ENCODE measurements around the gene UBR1. TPM values are rescaled to one million over a fixed set of nuclear protein-coding genes. Genes with fewer than 3 reads are reported as not detected.
A peak's percentile ranks its signal among the peaks of the same experiment; 100 is the strongest.
"Not testable (repeated sequence)": the region's sequence is repeated elsewhere in the genome, so short reads cannot be mapped to it uniquely, and the experiment has no call there.

UBR1 gene
- total RNA-seq, 1 experiment from 2014 or later = 22.6 TPM

DNA sequence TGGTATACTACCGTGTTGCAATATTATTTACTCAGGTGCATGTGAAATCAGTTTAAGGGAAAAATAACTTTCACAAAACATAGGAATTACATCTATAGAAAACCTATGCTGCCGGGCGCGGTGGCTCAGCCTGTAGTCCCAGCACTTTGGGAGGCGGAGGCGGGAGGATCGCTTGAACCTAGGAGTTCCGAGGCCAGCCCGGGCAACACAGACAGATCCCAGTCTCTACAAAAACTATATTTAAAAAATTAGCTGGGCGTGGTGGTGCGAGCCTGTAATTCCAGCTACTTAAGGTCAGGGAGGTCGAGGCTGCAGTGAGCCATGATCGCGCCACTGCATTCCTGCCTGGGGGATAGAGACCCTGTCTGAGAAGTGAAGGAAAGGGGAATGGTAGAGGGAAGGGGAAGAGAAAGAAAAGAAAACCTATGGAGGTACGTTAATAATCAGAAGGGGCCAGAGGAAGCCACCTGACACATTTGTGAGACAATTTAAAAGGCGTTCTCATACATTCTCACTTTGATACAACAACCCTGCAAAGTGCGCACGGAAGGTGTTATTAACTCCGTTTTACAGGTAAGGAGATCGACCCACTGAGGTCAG lies 27.1 kb upstream of the UBR1 start:
- peak overlapping the region; percentile 24 for H3K27ac ChIP-seq (ENCODE audit: low read length)
- peaks cover 5% of the 10 kb centered on the region; the same call in 1 of the 2 replicates for H4K20me1 ChIP-seq (ENCODE audit: low read length)
- H3K9me2 ChIP-seq (replicated peaks; ENCODE audit: low read length) = no peaks in the 10 kb centered on the region
- no peaks in the 10 kb centered on the region for H3K9me3 ChIP-seq (ENCODE audit: low read length)
- H3K4me2 ChIP-seq (ENCODE audit: low read length) = peak overlapping the region; percentile 100
- H3K36me3 ChIP-seq (ENCODE audit: low read depth, low read length) = peaks cover 4% of the 10 kb centered on the region
- DNase-seq (no peak), ATAC-seq (peak; percentile 3)
- intact Hi-C loops (cut with micrococcal nuclease) = loop anchor here (1.0 kb wide), 1 partner anchor 27 kb away; the partner anchor contains the start of gene UBR1
- peak overlapping the region; percentile 86 for H3K4me3 ChIP-seq (ENCODE audit: low read length)
- H3K9ac ChIP-seq (ENCODE audit: low read length) = peak overlapping the region; percentile 72
- H3K79me2 ChIP-seq (ENCODE audit: low read length) = peaks cover 18% of the 10 kb centered on the region
- ChIA-PET CTCF (interaction anchor here (0.8 kb wide), 1 partner anchor 72 kb away, joined by 3 read pairs; no protein-coding TSS in a partner anchor), POLR2A (ENCODE audit: unreplicated experiment) (no interaction called here)
- peaks cover 23% of the 10 kb centered on the region for H3K4me1 ChIP-seq (ENCODE audit: insufficient read depth, low read length)
- no peaks in the 10 kb centered on the region for H3F3A ChIP-seq (ENCODE audit: low read length, unreplicated experiment)
- no TSS peak for BruUV-seq (replicated peaks)
- H2AFZ ChIP-seq (ENCODE audit: low read length) = peak overlapping the region; percentile 96
- TF ChIP-seq, protein P1, sequence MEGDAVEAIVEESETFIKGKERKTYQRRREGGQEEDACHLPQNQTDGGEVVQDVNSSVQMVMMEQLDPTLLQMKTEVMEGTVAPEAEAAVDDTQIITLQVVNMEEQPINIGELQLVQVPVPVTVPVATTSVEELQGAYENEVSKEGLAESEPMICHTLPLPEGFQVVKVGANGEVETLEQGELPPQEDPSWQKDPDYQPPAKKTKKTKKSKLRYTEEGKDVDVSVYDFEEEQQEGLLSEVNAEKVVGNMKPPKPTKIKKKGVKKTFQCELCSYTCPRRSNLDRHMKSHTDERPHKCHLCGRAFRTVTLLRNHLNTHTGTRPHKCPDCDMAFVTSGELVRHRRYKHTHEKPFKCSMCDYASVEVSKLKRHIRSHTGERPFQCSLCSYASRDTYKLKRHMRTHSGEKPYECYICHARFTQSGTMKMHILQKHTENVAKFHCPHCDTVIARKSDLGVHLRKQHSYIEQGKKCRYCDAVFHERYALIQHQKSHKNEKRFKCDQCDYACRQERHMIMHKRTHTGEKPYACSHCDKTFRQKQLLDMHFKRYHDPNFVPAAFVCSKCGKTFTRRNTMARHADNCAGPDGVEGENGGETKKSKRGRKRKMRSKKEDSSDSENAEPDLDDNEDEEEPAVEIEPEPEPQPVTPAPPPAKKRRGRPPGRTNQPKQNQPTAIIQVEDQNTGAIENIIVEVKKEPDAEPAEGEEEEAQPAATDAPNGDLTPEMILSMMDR (conservative IDR thresholded peaks at IDR 0.05; ENCODE audit: low read depth, low read length) = no peak
- no peak for TF ChIP-seq EZH2phosphoT487 (IDR thresholded peaks at IDR 0.05; ENCODE audit: borderline replicate concordance, low read length)
- no peak for TF ChIP-seq EZH2 (IDR thresholded peaks at IDR 0.05; ENCODE audit: low read length, unreplicated experiment)
- no peaks in the 10 kb centered on the region for H3K27me3 ChIP-seq (ENCODE audit: low read length)

DNA sequence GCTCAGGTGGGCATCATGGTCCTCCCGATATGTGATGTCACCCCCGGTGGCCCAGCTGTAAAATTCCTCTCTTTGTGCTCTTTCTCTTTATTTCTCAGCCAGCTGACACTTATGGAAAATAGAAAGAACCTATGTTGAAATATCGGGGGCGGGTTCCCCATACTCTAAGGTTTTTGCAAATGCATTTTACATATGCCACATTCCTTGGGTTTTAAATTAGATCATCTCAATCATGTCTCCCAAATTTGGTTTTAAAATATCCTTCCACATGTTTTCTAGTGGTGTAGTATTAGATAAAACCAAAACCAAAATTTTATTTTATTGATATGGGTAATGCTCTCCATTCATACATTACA lies 23.1 kb upstream of the UBR1 start:
- no peak for DNase-seq
- Histone ChIP-seq H3K79me2 (ENCODE audit: low read length) (peaks cover 3% of the 10 kb centered on the region), H3K36me3 (ENCODE audit: low read depth, low read length) (no peaks in the 10 kb centered on the region), H3K4me1 (ENCODE audit: insufficient read depth, low read length) (peaks cover 12% of the 10 kb centered on the region), H3K9me2 (replicated peaks; ENCODE audit: low read length) (no peaks in the 10 kb centered on the region), H3K27ac (ENCODE audit: low read length) (no peak overlapping the region), H3F3A (ENCODE audit: low read length, unreplicated experiment) (no peaks in the 10 kb centered on the region), H3K4me3 (ENCODE audit: low read length) (no peak overlapping the region), H3K9me3 (ENCODE audit: low read length) (no peaks in the 10 kb centered on the region), H3K9ac (ENCODE audit: low read length) (no peak overlapping the region), H4K20me1 (ENCODE audit: low read length) (no peaks in the 10 kb centered on the region), H2AFZ (ENCODE audit: low read length) (no peak overlapping the region), H3K4me2 (ENCODE audit: low read length) (no peak overlapping the region), H3K27me3 (ENCODE audit: low read length) (no peaks in the 10 kb centered on the region)
- no peak for ATAC-seq
- CTCF ChIA-PET = no interaction called here
- no TSS peak for BruUV-seq (replicated peaks)
- intact Hi-C loops (cut with micrococcal nuclease) = no loop called here
- POLR2A ChIA-PET (ENCODE audit: unreplicated experiment) = no interaction called here
- TF ChIP-seq EZH2 (IDR thresholded peaks at IDR 0.05; ENCODE audit: low read length, unreplicated experiment) = no peak
- TF ChIP-seq EZH2phosphoT487 (IDR thresholded peaks at IDR 0.05; ENCODE audit: borderline replicate concordance, low read length) = no peak
- TF ChIP-seq, protein P1 (conservative IDR thresholded peaks at IDR 0.05; ENCODE audit: low read depth, low read length) = no peak

DNA sequence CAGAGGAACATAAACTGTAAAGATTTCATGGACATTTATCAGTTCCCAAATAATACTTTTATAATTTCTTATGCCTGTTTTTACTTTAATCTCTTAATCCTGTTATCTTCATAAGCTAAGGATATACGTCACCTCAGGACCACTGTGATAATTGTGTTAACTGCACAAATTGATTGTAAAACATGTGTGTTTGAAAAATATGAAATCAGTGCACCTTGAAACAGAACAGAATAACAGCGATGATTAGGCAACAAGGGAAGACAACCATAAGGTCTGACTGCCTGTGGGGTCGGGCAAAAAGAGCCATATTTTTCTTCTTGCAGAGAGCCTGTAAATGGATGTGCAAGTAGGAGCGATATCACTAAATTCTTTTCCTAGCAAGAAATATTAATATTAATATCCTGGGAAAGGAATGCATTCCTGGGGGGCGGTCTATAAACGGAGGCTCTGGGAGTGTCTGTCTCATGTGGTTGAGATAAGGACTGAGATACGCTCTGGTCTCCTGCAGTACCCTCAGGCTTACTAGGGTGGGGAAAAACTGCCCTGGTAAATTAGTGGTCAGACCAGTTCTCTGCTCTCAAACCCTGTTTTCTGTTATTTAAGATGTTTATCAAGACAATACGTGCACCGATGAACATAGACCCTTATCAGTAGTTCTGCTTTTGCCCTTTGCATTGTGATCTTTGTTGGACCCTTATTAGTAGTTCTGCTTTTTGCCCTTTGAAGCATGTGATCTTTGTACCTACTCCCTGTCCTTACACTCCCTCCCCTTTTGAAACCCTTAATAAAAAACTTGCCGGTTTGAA lies 22.5 kb upstream of the UBR1 start:
- H4K20me1 ChIP-seq (ENCODE audit: low read length); H3K4me3 ChIP-seq (ENCODE audit: low read length); H3K9me2 ChIP-seq (replicated peaks; ENCODE audit: low read length); DNase-seq; CTCF ChIA-PET; H2AFZ ChIP-seq (ENCODE audit: low read length); ATAC-seq; H3K36me3 ChIP-seq (ENCODE audit: low read depth, low read length); H3K9ac ChIP-seq (ENCODE audit: low read length); H3K79me2 ChIP-seq (ENCODE audit: low read length); intact Hi-C loops (cut with micrococcal nuclease); H3K27me3 ChIP-seq (ENCODE audit: low read length); BruUV-seq (replicated peaks); H3F3A ChIP-seq (ENCODE audit: low read length, unreplicated experiment); H3K9me3 ChIP-seq (ENCODE audit: low read length): not testable (repeated sequence)
- Histone ChIP-seq H3K4me1 (ENCODE audit: insufficient read depth, low read length) (peaks cover 12% of the 10 kb centered on the region), H3K4me2 (ENCODE audit: low read length) (peak overlapping the region; percentile 51), H3K27ac (ENCODE audit: low read length) (peak overlapping the region; percentile 26; the same call in 1 of the 2 replicates)
- POLR2A ChIA-PET (ENCODE audit: unreplicated experiment) = interaction anchor here (0.6 kb wide), 1 partner anchor 13 kb away, joined by 8 read pairs; no protein-coding TSS in a partner anchor
